DND-41 (cell line): ENCODE measurements around the gene C5orf52.

ENCODE experiments used
- ATAC-seq: fragments of 200-7000 bp; cut with Tn5 transposase; 3 replicates; pipeline ENCODE4 v1.9.1; 2021; ENCODE audit warnings: low read depth; ENCODE audit not compliant: insufficient read depth
- DNase-seq: peaks from one replicate; pipeline ENCODE4 v3.0.0-alpha.2; 2020
- H2AFZ ChIP-seq: 2 replicates; pipeline ENCODE4 v1.6.0; 2012; ENCODE audit warnings: low read depth, low read length
- H3K27ac ChIP-seq: 2 replicates; pipeline ENCODE4 v1.5.1; 2012; ENCODE audit warnings: low read length, inconsistent platforms
- H3K27me3 ChIP-seq: fragments of 200-600 bp; sonication (generic); 2 replicates; pipeline ENCODE4 v1.6.0; 2012; ENCODE audit warnings: low read length, mild to moderate bottlenecking, inconsistent platforms; ENCODE audit not compliant: insufficient read depth, poor library complexity
- H3K36me3 ChIP-seq: 2 replicates; pipeline ENCODE4 v1.5.1; 2012; ENCODE audit warnings: low read length, inconsistent platforms; ENCODE audit not compliant: insufficient read depth
- H3K4me1 ChIP-seq: 2 replicates; pipeline ENCODE4 v1.5.1; 2012; ENCODE audit warnings: mild to moderate bottlenecking, low read length; ENCODE audit not compliant: insufficient read depth
- H3K4me2 ChIP-seq: 2 replicates; pipeline ENCODE4 v1.6.0; 2012; ENCODE audit warnings: mild to moderate bottlenecking, moderate library complexity, low read length, inconsistent platforms; ENCODE audit not compliant: insufficient read depth
- H3K4me3 ChIP-seq, 2 experiments: fragments of 200-600 bp in 1 of 2; shearing (Covaris generic) in 1 of 2; 2 replicates each; pipeline ENCODE4 v1.5.1; 2012 to 2016; ENCODE audit warnings: inconsistent platforms in 2 of 2, low read length in 2 of 2, mild to moderate bottlenecking in 2 of 2, low read depth in 1 of 2, moderate library complexity in 1 of 2
- H3K79me2 ChIP-seq: 2 replicates; pipeline ENCODE4 v1.6.0; 2012; ENCODE audit warnings: low read length, inconsistent platforms; ENCODE audit not compliant: insufficient read depth
- H3K9ac ChIP-seq: 2 replicates; pipeline ENCODE4 v1.6.0; 2012; ENCODE audit warnings: low read depth, mild to moderate bottlenecking, inconsistent platforms, low read length, moderate library complexity
- H3K9me3 ChIP-seq: 2 replicates; pipeline ENCODE4 v1.5.1; 2012; ENCODE audit warnings: low read length, moderate library complexity, mild to moderate bottlenecking, inconsistent platforms; ENCODE audit not compliant: insufficient read depth, severe bottlenecking
- H4K20me1 ChIP-seq: 2 replicates; pipeline ENCODE4 v1.6.0; 2012; ENCODE audit warnings: low read length; ENCODE audit not compliant: insufficient read depth
- EZH2 ChIP-seq: IDR thresholded peaks from 3 replicates; pipeline ENCODE4 v1.6.1; 2012; ENCODE audit warnings: borderline replicate concordance, low read depth, mild to moderate bottlenecking, moderate library complexity, low read length, inconsistent platforms; ENCODE audit not compliant: severe bottlenecking
- TF ChIP-seq, protein P1 (sequence below): IDR thresholded peaks from 2 replicates; pipeline ENCODE4 v1.5.1; 2012; ENCODE audit warnings: borderline replicate concordance, low read length, moderate library complexity, mild to moderate bottlenecking; ENCODE audit not compliant: poor library complexity, severe bottlenecking; ENCODE audit errors: extremely low read depth

The C5orf52 gene

DNA sequence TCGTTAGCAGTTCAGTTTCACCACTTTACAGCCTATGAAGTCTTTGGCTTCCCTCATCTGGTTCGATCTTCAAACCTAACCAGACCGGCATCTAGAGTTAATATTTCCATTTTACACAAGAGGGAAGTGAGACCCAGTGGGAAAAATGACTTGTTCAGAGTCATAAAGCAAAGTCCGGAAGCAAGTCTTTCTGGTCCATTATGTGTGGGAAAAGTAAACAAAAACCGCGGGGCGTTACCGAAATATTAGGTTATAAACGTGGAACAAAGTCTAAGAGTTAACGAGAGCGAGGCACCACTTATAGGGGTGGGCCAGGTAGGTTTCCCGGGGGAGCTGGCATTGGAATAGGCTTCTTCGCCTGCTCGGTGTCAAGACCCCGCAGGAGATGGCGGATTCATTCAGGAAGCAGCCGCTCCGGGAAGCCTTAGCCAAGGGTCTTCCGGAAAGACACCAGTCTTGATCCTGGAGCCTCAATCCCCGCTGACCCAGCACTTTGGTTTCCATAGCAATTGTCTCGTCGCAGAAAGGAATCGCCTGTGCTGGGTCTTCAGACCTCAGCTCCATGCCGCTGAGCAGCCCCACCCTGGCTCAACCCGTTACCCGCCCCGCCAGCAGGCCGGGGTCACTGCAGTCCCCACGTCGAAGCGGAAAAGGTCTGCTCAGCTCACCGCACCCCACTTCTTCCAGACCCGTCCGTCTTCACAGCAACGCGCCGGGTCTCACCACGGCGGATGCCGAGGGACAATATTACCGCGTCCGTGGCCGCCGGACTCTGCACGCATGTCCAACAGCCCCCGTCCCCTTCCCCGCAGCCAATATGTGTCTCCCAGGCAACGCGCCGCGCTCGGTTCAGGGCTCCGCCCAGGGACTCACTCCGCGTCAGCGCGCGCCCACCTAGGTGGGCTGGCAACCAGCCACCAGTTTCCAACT is at the start of gene C5orf52:
TSS of gene C5orf52 (plus strand) at position 872 of the 930 bp plus-strand sequence. CDS start 82 bp downstream, outside the sequence.
- Histone ChIP-seq H3K27ac (no peak within 1 kb of the TSS), H3K36me3 (no peaks in the 10 kb centered on the region), H3K79me2 (no peaks in the 10 kb centered on the region), H3K4me1 (no peaks in the 10 kb centered on the region), H2AFZ (no peak within 1 kb of the TSS), H3K4me3 (no peak within 1 kb of the TSS), H3K4me2 (no peak within 1 kb of the TSS), H4K20me1 (no peaks in the 10 kb centered on the region), H3K27me3 (no peaks in the 10 kb centered on the region), H3K9ac (no peak within 1 kb of the TSS), H3K9me3 (peaks cover 11% of the 10 kb centered on the region)
- ATAC-seq (no peak), DNase-seq (no peak)
- no peak for TF ChIP-seq EZH2
- TF ChIP-seq, protein P1, sequence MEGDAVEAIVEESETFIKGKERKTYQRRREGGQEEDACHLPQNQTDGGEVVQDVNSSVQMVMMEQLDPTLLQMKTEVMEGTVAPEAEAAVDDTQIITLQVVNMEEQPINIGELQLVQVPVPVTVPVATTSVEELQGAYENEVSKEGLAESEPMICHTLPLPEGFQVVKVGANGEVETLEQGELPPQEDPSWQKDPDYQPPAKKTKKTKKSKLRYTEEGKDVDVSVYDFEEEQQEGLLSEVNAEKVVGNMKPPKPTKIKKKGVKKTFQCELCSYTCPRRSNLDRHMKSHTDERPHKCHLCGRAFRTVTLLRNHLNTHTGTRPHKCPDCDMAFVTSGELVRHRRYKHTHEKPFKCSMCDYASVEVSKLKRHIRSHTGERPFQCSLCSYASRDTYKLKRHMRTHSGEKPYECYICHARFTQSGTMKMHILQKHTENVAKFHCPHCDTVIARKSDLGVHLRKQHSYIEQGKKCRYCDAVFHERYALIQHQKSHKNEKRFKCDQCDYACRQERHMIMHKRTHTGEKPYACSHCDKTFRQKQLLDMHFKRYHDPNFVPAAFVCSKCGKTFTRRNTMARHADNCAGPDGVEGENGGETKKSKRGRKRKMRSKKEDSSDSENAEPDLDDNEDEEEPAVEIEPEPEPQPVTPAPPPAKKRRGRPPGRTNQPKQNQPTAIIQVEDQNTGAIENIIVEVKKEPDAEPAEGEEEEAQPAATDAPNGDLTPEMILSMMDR = no peak

DNA sequence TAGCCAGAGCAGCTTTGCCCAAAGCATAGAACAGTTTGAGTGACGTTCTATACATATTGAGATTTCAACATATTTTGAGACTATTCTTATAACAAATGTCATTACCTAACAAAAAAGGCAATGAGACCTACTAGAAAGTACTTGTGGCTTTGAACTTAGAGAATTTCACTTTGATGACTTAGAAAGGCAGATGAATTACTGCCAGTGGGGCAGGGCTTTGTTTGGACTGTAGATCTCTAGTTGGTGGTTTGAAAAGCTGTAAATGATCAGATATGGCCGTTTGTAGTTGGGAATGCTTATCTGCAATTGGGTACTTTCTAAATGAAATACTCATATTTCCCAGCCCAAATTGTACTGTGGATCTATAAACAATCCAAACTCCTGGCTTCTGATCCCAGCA is 47.2 kb upstream of the C5orf52 start:
- H2AFZ ChIP-seq = no peak overlapping the region
- H4K20me1 ChIP-seq = no peaks in the 10 kb centered on the region
- no peak overlapping the region for H3K4me2 ChIP-seq
- TF ChIP-seq EZH2 = no peak
- TF ChIP-seq, protein P1 = no peak
- no peaks in the 10 kb centered on the region for H3K79me2 ChIP-seq
- H3K27me3 ChIP-seq = no peaks in the 10 kb centered on the region
- no peak overlapping the region for H3K9ac ChIP-seq
- no peak overlapping the region for H3K27ac ChIP-seq
- H3K9me3 ChIP-seq = no peaks in the 10 kb centered on the region
- no peak for ATAC-seq
- no peaks in the 10 kb centered on the region for H3K36me3 ChIP-seq
- no peaks in the 10 kb centered on the region for H3K4me1 ChIP-seq
- no peak overlapping the region for H3K4me3 ChIP-seq
- DNase-seq = no peak

GRCh38 chr5:157626831-157627230 is 44.5 kb upstream of the C5orf52 start:
- no peak for TF ChIP-seq EZH2
- TF ChIP-seq, protein P1 = no peak
- Histone ChIP-seq H3K4me2 (no peak overlapping the region), H3K36me3 (no peaks in the 10 kb centered on the region), H3K27ac (no peak overlapping the region), H4K20me1 (no peaks in the 10 kb centered on the region), H2AFZ (no peak overlapping the region), H3K4me1 (no peaks in the 10 kb centered on the region), H3K9me3 (peaks cover 5% of the 10 kb centered on the region), H3K9ac (no peak overlapping the region), H3K79me2 (no peaks in the 10 kb centered on the region), H3K4me3 (no peak overlapping the region), H3K27me3 (no peaks in the 10 kb centered on the region)
- ATAC-seq (no peak), DNase-seq (no peak)
